Measurements from ENCODE around the gene IGSF21. TPM values are rescaled to one million over a fixed set of nuclear protein-coding genes. Genes with fewer than 3 reads are reported as not detected.

IGSF21 gene
- total RNA-seq, 1 donor from 2014 or later: 2.4 TPM

- Histone ChIP-seq H3K27me3 (peaks cover 3% of the 10 kb centered on the region), H3K27ac (no peak overlapping the region), H3K36me3 (no peaks in the 10 kb centered on the region), H3K4me1 (peaks cover 7 to 8% of the 10 kb centered on the region in 2 donors), H3K4me3 (no peak overlapping the region), H3K9me3 (no peaks in the 10 kb centered on the region)
- TF ChIP-seq CTCF (IDR thresholded peaks at IDR 0.05): no peak
- no peak for DNase-seq (ENCODE audit: low spot score in 2 of 2)
- intact Hi-C loops (cut with DNase I): no loop called here
Observed at GRCh38 chr1:18114726-18115410, 7.3 kb downstream of the IGSF21 start.

- H3K27me3 ChIP-seq: no peaks in the 10 kb centered on the region
- intact Hi-C loops (cut with DNase I): no loop called here
Observed at GRCh38 chr1:18116777-18117176, 9.2 kb downstream of the IGSF21 start.

GRCh38 chr1:18118078-18118477 is 10.5 kb downstream of the IGSF21 start:
- H3K36me3 ChIP-seq: no peaks in the 10 kb centered on the region
- H3K4me1 ChIP-seq: no peaks in the 10 kb centered on the region
- H3K27me3 ChIP-seq: no peaks in the 10 kb centered on the region
- no peak overlapping the region for H3K27ac ChIP-seq
- no peaks in the 10 kb centered on the region for H3K9me3 ChIP-seq
- no peak for TF ChIP-seq CTCF (IDR thresholded peaks at IDR 0.05)
- H3K4me3 ChIP-seq: no peak overlapping the region
- intact Hi-C loops (cut with DNase I): no loop called here
- no peak for DNase-seq (ENCODE audit: low spot score in 2 of 2)

More at GRCh38 chr1:18116777-18117176, 9.2 kb downstream of the IGSF21 start:
- no peaks in the 10 kb centered on the region for H3K4me1 ChIP-seq
- H3K9me3 ChIP-seq: no peaks in the 10 kb centered on the region
- no peak overlapping the region for H3K27ac ChIP-seq
- H3K4me3 ChIP-seq: no peak overlapping the region
- DNase-seq (ENCODE audit: low spot score in 2 of 2): no peak
- H3K36me3 ChIP-seq: no peaks in the 10 kb centered on the region
- no peak for TF ChIP-seq CTCF (IDR thresholded peaks at IDR 0.05)

- Histone ChIP-seq H3K36me3 (no peaks in the 10 kb centered on the region), H3K4me3 (no peak overlapping the region), H3K9me3 (no peaks in the 10 kb centered on the region), H3K27me3 (no peaks in the 10 kb centered on the region), H3K4me1 (no peaks in the 10 kb centered on the region), H3K27ac (no peak overlapping the region)
- TF ChIP-seq CTCF (IDR thresholded peaks at IDR 0.05): no peak
- no peak for DNase-seq (ENCODE audit: low spot score in 2 of 2)
- intact Hi-C loops (cut with DNase I): no loop called here
Observed at GRCh38 chr1:18118491-18118890, 10.9 kb downstream of the IGSF21 start.

- no peaks in the 10 kb centered on the region for H3K36me3 ChIP-seq
- no peak overlapping the region for H3K27ac ChIP-seq
- no peaks in the 10 kb centered on the region for H3K9me3 ChIP-seq
- H3K4me1 ChIP-seq: no peaks in the 10 kb centered on the region
- intact Hi-C loops (cut with DNase I): no loop called here
- DNase-seq (ENCODE audit: low spot score in 2 of 2): no peak
- H3K4me3 ChIP-seq: no peak overlapping the region
- no peak for TF ChIP-seq CTCF (IDR thresholded peaks at IDR 0.05)
- H3K27me3 ChIP-seq: no peaks in the 10 kb centered on the region
Observed at GRCh38 chr1:18119289-18119688, 11.7 kb downstream of the IGSF21 start.
